Suppressor macrophage treated with lipopolysaccharide for 4 hours (primary cell): ENCODE measurements around the gene IFI27.

Source experiments
- DNase-seq: peaks from one replicate; pipeline ENCODE4 v3.0.0-alpha.2; 2020

The IFI27 gene

DNA sequence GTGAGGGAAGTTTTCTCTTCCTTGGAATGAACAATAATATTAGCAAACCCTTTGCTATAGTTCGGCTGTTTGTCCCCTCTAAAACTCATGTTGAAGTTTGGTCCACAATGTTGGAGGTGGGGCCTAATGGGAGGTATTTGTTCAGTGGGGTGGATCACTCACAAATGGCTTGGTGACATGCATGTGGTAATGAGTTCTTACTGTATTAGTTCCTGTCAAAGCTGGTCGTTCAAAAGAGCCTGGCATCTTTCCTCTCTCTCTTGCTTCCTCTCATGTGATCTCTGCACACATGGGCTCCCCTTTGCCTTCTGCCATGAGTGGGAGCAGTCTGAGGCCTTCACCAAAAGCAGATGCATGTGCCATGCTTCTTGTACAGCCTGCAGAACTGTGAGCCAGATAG lies 50.5 kb downstream of the IFI27 start:
- DNase-seq: no peak

DNA sequence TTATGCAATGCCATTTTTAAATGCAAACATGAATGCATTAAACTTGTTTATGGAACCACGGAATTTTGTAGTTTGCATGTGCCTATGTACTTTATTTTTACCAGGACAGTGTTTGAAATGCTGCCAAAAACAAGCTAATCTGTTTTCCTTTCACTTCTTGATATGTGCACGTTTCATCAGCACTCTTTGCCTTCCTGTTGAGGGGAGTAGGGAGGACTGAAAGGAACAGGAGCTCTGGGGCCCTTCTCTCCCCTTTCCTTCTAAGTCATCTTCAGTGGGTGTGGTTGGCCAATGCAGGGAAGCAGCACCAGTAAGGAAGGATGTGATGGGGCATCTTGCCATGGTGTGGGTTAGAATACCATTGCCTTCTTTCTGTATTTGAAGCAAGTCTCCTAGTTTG lies 51.4 kb downstream of the IFI27 start:
- DNase-seq: peak; percentile 61

DNA sequence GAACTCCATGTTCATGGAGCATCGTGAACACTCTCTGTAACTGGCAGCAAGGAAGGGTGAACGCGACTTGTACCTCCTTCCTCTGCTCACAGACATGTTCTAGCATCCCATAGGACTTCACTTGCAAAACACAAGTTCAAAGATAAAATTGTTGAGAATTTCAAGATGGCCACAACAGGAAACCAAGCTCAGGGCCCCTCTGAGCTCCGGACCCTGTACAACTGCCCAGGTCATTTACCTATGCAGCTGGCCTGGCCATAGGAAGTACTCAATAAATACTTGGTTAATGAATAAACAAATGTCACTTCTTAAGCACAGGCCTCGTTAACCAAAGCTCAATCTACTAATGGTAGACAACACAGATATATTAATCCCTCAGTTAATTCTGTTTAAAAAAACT lies 51.9 kb downstream of the IFI27 start:
- no peak for DNase-seq

DNA sequence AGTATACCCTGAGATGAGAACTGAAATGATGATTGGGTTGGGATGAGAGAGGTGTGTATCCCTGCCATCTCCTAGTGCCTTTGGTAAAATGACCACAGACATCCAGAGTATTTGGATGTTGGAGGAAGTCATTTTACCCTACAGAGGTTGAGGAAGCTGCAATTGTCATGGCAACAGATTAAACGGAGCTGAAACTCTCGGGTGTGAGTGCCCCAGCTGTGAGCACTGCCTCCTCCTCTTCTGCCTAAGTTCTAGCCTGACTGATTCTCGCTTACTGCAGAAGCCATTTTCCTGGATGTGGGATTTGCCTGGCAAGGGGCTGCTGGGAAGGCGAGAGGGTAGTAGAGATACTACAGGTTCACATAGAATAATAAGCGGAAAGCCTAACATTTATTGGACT lies 53.3 kb downstream of the IFI27 start:
- no peak for DNase-seq

DNA sequence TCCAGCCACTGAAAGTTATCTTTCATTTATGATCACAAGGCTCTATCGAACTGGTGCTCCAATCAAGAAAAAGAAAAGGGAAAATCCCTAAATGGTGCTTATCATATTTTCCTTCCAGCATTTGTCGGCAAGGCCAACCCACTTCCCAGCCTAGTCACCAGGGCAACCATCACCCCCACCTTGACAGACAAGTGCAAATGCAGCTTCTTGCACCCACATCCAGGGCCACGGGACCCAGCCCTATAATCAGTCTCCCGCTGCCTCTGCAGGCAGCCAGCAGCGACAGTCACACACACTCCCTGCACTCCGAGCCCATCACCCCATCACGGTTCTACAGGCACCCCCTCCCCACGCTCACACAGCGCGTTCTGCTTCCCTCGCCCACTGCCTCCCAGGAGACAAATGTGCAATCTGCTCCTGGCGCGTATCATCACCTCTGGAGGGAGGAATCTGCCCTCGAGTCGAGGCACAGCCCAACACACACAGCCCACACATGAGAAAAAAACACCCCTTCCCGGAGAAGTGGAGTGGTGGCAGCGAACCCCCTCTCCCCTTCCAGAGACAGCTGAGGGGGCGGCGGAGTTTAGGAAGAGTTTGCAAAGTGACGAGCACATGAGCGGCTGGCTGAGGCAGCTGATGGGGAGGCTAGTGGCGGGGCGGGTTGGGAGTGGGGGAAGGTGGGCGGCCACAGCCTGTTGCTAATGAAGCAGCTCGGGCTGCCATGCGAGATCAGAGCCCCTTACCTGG lies 54.3 kb downstream of the IFI27 start:
- DNase-seq: no peak

DNA sequence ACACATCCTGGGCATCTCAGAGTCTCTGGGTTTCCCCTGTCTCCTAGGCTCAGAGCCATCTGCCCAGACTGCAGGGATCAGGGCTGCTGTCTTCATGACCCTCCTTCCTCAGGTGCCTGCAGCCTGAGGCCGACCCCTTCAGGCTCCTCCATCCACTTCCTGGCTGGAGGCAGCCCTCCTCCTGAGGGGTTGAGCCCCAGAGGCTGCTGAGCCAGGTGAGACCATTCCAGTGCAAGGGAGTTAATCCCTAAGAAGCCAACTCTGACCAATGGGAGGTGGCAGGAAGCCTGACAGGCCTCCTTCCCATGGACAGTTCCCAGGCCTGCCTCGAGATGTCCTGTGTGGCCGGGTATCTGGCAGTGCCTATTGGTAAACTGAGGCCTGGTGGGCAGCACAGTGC lies 55.2 kb downstream of the IFI27 start:
- DNase-seq: no peak
